Body of pancreas (tissue), 4 donors: ENCODE measurements around the gene GLT8D2. TPM values are rescaled to one million over a fixed set of nuclear protein-coding genes. Genes with fewer than 3 reads are reported as not detected.

Source experiments
- ATAC-seq: fragments of 150-250 bp; one replicate; pipeline ENCODE4 v1.9.1; 2016
- DNase-seq, 4 donors: peaks; one replicate each; pipeline ENCODE4 v3.0.0-alpha.2; 2019
- H3K27ac ChIP-seq, 4 donors: fragments of 200-600 bp; sonication (generic); 1 replicate in 3 of 4; 2 replicates in 1 of 4; pipeline versions ENCODE4 v1.5.1 to v1.6.1; 2016 to 2019; ENCODE audit warnings: mild to moderate bottlenecking in 1 of 4, mixed read lengths in 1 of 4, moderate library complexity in 1 of 4
- H3K27me3 ChIP-seq, 2 donors: fragments of 200-600 bp; sonication (generic); one replicate each; pipeline ENCODE4 v1.6.0; 2016; ENCODE audit warnings: mild to moderate bottlenecking in 1 of 2
- H3K36me3 ChIP-seq, 2 donors: fragments of 200-600 bp; sonication (generic); replicated peaks in 1 of 2; 2 replicates each; pipeline ENCODE4 v1.5.1; 2016; ENCODE audit warnings: low read depth in 2 of 2; ENCODE audit not compliant: insufficient read depth in 1 of 2
- H3K4me1 ChIP-seq: fragments of 200-600 bp; sonication (generic); one replicate; pipeline ENCODE4 v1.6.0; 2016
- H3K4me3 ChIP-seq, 2 donors: fragments of 200-600 bp; sonication (generic); 1 replicate in 1 of 2; 2 replicates in 1 of 2; pipeline ENCODE4 v1.5.1; 2016 to 2019
- H3K9me3 ChIP-seq, 3 donors: fragments of 200-600 bp; sonication (generic); 1 replicate in 2 of 3; 2 replicates in 1 of 3; pipeline ENCODE4 v1.5.1; 2016
- POLR2A ChIP-seq, 3 donors: fragments of 450-650 bp; IDR thresholded peaks; one replicate each; pipeline ENCODE4 v1.6.1; 2016; ENCODE audit warnings: antibody characterized with exemption in 3 of 3, mild to moderate bottlenecking in 2 of 3
- WGBS, 2 donors: methylation state at CpG; one replicate each; pipeline ENCODE4 v1.1.5; 2017; 5-methylcytosine and 5-hydroxymethylcytosine counted together
- intact Hi-C: fragments of 100-400 bp; cut with DNase I; formaldehyde crosslinking; loops from one replicate; pipeline ENCODE4 v1.15.1; 2023
- total RNA-seq, 2 donors: library from RNA; depleted of rRNA; stranded (reverse); fragments of >200 nt; gene quantifications; one replicate each; pipeline ENCODE4 v1.1.0, GENCODE V29; 2016
- TF ChIP-seq, protein P1 (sequence below), 7 experiments: fragments of 450-650 bp in 4 of 7; fragments of 200-600 bp in 3 of 7; sonication (generic) in 3 of 7; IDR thresholded peaks; one replicate each; pipeline ENCODE4 v1.5.1; 2016 to 2019; ENCODE audit warnings: antibody characterized with exemption in 7 of 7

GLT8D2 gene
- total RNA-seq, 2 donors from 2014 or later, result 0.99 to 6.0 TPM

DNA sequence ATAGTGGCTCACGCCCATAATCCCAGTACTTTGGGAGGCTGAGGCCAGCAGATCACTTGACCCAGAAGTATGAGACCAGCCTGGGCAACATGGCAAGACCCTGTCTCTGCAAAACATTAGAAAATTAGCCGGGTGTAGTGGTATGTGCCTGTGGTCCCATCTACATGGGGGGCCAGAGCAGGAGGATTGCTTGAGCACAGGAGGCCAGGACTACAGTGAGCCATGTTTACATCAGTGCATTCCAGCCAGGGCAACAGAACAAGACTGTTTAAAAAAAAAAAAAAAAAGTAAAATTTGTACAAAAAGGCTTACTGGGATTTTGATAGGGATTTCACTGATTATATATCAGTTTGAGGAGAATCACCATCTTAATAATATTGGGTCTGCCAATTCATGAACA lies 22.1 kb upstream of the GLT8D2 start:
- Histone ChIP-seq H3K27ac (no peak overlapping the region), H3K27me3 (no peaks in the 10 kb centered on the region), H3K4me1 (no peaks in the 10 kb centered on the region), H3K4me3 (no peak overlapping the region), H3K9me3 (no peaks in the 10 kb centered on the region), H3K36me3 (peaks cover 0 to 5% of the 10 kb centered on the region in 2 donors)
- intact Hi-C loops, result no loop called here
- DNase-seq (no peak), ATAC-seq (no peak)
- TF ChIP-seq, protein P1, sequence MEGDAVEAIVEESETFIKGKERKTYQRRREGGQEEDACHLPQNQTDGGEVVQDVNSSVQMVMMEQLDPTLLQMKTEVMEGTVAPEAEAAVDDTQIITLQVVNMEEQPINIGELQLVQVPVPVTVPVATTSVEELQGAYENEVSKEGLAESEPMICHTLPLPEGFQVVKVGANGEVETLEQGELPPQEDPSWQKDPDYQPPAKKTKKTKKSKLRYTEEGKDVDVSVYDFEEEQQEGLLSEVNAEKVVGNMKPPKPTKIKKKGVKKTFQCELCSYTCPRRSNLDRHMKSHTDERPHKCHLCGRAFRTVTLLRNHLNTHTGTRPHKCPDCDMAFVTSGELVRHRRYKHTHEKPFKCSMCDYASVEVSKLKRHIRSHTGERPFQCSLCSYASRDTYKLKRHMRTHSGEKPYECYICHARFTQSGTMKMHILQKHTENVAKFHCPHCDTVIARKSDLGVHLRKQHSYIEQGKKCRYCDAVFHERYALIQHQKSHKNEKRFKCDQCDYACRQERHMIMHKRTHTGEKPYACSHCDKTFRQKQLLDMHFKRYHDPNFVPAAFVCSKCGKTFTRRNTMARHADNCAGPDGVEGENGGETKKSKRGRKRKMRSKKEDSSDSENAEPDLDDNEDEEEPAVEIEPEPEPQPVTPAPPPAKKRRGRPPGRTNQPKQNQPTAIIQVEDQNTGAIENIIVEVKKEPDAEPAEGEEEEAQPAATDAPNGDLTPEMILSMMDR (IDR thresholded peaks at IDR 0.05), result no peak
- TF ChIP-seq POLR2A (IDR thresholded peaks at IDR 0.05), result no peak
- WGBS, 2 donors, result 95 to 98% methylated on average over 2 of the region's 2 CpGs

DNA sequence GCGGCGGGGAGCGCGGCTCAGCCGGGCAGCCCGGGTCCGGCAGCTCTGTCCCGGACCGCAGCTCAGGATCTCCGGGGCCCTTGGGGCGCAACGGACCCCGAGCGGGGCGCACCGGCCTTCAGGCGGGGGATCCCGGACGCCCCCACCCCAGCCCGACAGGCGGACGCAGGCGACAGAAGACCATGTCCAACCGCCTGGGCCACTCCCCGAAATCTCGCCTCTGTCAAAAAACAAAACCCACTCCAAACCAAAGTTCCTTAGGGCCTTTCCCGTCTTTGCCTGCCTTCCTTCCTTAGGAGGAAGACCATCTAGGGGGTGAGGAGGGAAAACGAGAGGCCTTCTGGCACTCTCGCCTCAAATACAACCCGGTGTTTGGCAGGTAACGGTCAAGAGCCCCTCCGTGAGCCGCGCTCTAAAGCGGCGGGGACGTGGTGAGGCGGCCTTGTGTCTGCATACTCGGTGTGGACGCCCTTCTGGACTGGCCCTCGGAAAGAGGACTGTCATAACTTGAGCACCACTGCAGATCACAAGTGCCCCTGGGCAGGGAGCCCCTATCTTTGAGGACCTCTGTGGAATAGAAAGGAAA lies 14.9 kb upstream of the GLT8D2 start:
- H3K4me1 ChIP-seq, result peaks cover 16% of the 10 kb centered on the region

DNA sequence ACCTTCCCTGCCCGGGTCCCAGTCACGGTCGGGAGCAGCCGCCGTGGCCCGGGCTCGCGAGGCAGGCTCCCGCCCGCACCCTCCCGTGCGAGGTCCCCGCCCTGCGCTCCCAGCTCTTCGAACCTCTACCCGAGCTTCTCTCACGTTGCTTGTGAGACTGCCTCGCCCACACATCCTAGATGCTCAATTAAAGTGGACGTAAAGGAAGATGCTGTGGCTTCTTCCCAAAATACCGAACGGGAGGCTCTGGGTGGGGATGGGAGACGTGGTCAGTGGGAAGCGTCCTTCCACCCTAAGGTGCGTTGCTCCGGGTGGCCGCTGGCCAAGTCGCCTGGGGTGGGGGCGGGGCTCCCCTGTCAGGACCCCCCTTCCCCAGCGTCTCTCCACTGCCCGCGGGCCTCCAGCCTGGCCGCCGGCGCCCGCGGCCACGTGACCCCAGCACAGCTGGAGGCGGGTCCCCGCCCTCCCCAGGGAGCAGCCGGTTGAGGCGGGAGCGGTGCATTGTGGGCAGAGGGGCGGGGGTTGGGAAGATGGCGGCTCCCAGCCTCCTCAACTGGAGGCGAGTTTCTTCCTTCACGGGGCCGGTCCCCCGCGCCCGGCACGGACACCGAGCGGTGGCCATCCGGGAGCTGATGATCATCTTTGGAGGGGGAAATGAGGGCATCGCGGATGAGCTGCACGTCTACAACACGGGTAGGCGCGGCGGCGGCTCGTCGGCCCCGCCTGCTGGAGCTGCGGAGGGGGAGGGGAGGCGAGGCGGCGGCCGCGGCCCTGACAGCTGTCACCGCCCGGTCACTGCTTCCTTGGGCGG lies 14.2 kb upstream of the GLT8D2 start, which contains the start of gene HCFC2:
Gene HCFC2, plus strand, starts transcription at position 501 of the 811 bp plus-strand sequence. Its CDS starts 30 bp downstream, at position 531.
- H3K27ac ChIP-seq, result peak within 1 kb of the TSS; percentile 75 to 88 (median 84)
- H3K36me3 ChIP-seq, result no peaks in the 10 kb centered on the region
- intact Hi-C loops, result no loop called here
- peak within 1 kb of the TSS; percentile 60 to 84 for H3K4me3 ChIP-seq
- peaks cover 16% of the 10 kb centered on the region for H3K4me1 ChIP-seq
- peak; percentile 90 to 93 (median 90) for DNase-seq
- TF ChIP-seq, protein P1 (IDR thresholded peaks at IDR 0.05), result no peak
- peak; percentile 43 to 84 (median 75) for TF ChIP-seq POLR2A (IDR thresholded peaks at IDR 0.05)
- ATAC-seq, result peak; percentile 96
- H3K27me3 ChIP-seq, result no peaks in the 10 kb centered on the region
- no peaks in the 10 kb centered on the region for H3K9me3 ChIP-seq
- 0% methylated on average over 20 to 56 of the region's 74 CpGs for WGBS, 2 donors

More for the DNA sequence above, 14.9 kb upstream of the GLT8D2 start:
- Histone ChIP-seq H3K27ac (peak overlapping the region; percentile 75 to 88 (median 84)), H3K4me3 (peak overlapping the region; percentile 60 to 84), H3K36me3 (peaks cover 0 to 2% of the 10 kb centered on the region in 2 donors), H3K27me3 (no peaks in the 10 kb centered on the region), H3K9me3 (no peaks in the 10 kb centered on the region)
- TF ChIP-seq, protein P1 (IDR thresholded peaks at IDR 0.05), result no peak
- no peak for TF ChIP-seq POLR2A (IDR thresholded peaks at IDR 0.05)
- DNase-seq, result peak; percentile 20 to 44 (median 32)
- intact Hi-C loops, result no loop called here
- WGBS, 2 donors, result 0 to 2% methylated on average over 34 to 38 of the region's 41 CpGs
- ATAC-seq, result peak; percentile 30

DNA sequence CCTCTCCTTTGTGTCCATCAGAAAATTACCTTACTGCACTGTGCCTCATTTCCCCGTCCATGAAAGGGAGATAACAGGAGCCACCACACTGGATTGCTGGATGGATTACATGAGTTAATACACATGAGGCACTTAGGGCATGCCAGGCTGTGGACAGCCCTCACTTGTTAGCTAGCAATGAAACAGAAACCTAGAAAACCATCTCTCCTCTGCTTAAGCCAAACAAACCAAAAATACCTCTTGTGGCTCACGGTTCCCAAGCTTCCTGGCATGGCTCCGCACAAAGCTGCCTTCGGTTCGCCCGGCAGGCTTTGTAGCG lies 13.7 kb upstream of the GLT8D2 start:
- H3K4me1 ChIP-seq, result peaks cover 16% of the 10 kb centered on the region
- intact Hi-C loops, result no loop called here
- TF ChIP-seq, protein P1 (IDR thresholded peaks at IDR 0.05), result no peak
- no peak for TF ChIP-seq POLR2A (IDR thresholded peaks at IDR 0.05)
- 1 to 2% methylated on average over 7 of the region's 7 CpGs for WGBS, 2 donors
- DNase-seq (peak in 3 of 4 donors; percentile 17 to 33 (median 19)), ATAC-seq (peak; percentile 15)
- peak overlapping the region; percentile 75 to 88 (median 84) for H3K27ac ChIP-seq
- no peaks in the 10 kb centered on the region for H3K9me3 ChIP-seq
- no peaks in the 10 kb centered on the region for H3K36me3 ChIP-seq
- peak overlapping the region; percentile 60 to 84 for H3K4me3 ChIP-seq
- no peaks in the 10 kb centered on the region for H3K27me3 ChIP-seq
